Upper lobe of left lung (tissue), 4 donors: ENCODE measurements around the gene IRF2BPL.

Experiments
- CTCF ChIP-seq, 6 experiments: fragments of 450-650 bp in 4 of 6; fragments of 200-600 bp in 2 of 6; sonication (generic) in 2 of 6; IDR thresholded peaks; one replicate each; pipeline ENCODE4 v1.5.1; 2016 to 2019; ENCODE audit warnings: antibody characterized with exemption in 6 of 6
- POLR2A ChIP-seq, 4 donors: fragments of 450-650 bp; IDR thresholded peaks; one replicate each; pipeline ENCODE4 v1.5.1; 2016 to 2017; ENCODE audit warnings: antibody characterized with exemption in 4 of 4, mild to moderate bottlenecking in 2 of 4

DNA sequence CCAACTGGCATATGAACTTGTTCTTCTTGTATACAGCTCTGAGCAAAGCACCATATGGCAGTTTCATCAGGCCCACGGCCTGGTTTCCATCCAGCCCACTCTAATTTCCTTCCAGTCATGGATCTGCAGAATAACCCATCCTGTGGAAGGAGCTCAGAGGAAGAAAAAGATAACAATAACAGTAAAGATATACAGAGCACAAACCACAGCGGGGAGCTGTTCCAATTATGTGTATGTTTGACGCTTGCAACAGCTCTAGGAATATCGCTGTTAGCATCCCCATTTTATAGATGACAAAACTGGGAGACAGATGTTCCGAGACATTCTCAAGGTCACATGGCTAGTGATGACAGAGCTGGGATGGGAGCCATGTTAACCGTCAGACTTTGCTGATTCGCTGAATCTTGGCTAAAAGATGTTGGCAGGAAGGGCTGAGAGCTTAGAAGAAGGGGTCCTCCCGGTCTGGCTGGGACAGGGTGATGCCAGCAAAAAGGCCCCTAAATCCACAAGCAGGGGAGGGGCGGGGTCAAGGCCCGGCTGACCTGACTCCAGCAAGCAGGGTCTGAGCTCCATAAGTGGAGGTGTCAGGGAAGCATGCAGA is 35.2 kb upstream of the IRF2BPL start:
- TF ChIP-seq POLR2A (IDR thresholded peaks at IDR 0.05) (no peak), CTCF (IDR thresholded peaks at IDR 0.05) (no peak)
